ENCODE results near the gene DIP2C.

The DIP2C gene

GRCh38 chr10:511849-512191 is 177.6 kb downstream of the DIP2C start:
- DNase-seq, result no peak

GRCh38 chr10:511101-511848 is 178.2 kb downstream of the DIP2C start:
- peak; percentile 60 for DNase-seq

- no peak for DNase-seq
Measured at GRCh38 chr10:510415-510881, 179.0 kb downstream of the DIP2C start.

- no peak for DNase-seq
Measured at GRCh38 chr10:509361-510102, 179.9 kb downstream of the DIP2C start.

GRCh38 chr10:508726-509125 is 180.7 kb downstream of the DIP2C start:
- DNase-seq, result no peak

- no peak for DNase-seq
Measured at GRCh38 chr10:507908-508444, 181.5 kb downstream of the DIP2C start.

GRCh38 chr10:507355-507699 is 182.1 kb downstream of the DIP2C start:
- no peak for DNase-seq

GRCh38 chr10:506451-507354 is 182.8 kb downstream of the DIP2C start:
- DNase-seq, result no peak

- DNase-seq, result no peak
Measured at GRCh38 chr10:505419-505818, 184.0 kb downstream of the DIP2C start.

GRCh38 chr10:504806-505205 is 184.7 kb downstream of the DIP2C start:
- DNase-seq, result no peak

GRCh38 chr10:504121-504611 is 185.3 kb downstream of the DIP2C start:
- DNase-seq, result no peak

GRCh38 chr10:501596-501995 is 187.9 kb downstream of the DIP2C start:
- DNase-seq, result no peak

- no peak for DNase-seq
Measured at GRCh38 chr10:500876-501275, 188.6 kb downstream of the DIP2C start.

- DNase-seq, result no peak
Measured at GRCh38 chr10:499991-500390, 189.5 kb downstream of the DIP2C start.

GRCh38 chr10:498760-499435 is 190.6 kb downstream of the DIP2C start:
- DNase-seq, result no peak

- DNase-seq, result no peak
Measured at GRCh38 chr10:497898-498451, 191.5 kb downstream of the DIP2C start.

GRCh38 chr10:497289-497688 is 192.2 kb downstream of the DIP2C start:
- DNase-seq, result no peak

- DNase-seq, result no peak
Measured at GRCh38 chr10:494556-494955, 194.9 kb downstream of the DIP2C start.

- no peak for DNase-seq
Measured at GRCh38 chr10:494149-494542, 195.3 kb downstream of the DIP2C start.

- no peak for DNase-seq
Measured at GRCh38 chr10:493391-494148, 195.9 kb downstream of the DIP2C start.

- no peak for DNase-seq
Measured at GRCh38 chr10:492836-493235, 196.6 kb downstream of the DIP2C start.

Data from DMS 273 treated with DMSO at 0.1 percent for 48 hours (cell line).